Peyer's patch (tissue), 4 donors: ENCODE data around the gene WARS2.

Experiments used
- POLR2A ChIP-seq, 2 donors: fragments of 450-650 bp; IDR thresholded peaks; one replicate each; pipeline ENCODE4 v1.5.1; 2017; ENCODE audit warnings: antibody characterized with exemption in 2 of 2, mild to moderate bottlenecking in 2 of 2, moderate library complexity in 2 of 2
- TF ChIP-seq, protein P1 (sequence below), 6 experiments: fragments of 450-650 bp in 4 of 6; fragments of 200-600 bp in 2 of 6; sonication (generic) in 1 of 6; IDR thresholded peaks; one replicate each; pipeline ENCODE4 v1.5.1; 2017 to 2019; ENCODE audit warnings: antibody characterized with exemption in 6 of 6, mild to moderate bottlenecking in 3 of 6, moderate library complexity in 1 of 6

DNA sequence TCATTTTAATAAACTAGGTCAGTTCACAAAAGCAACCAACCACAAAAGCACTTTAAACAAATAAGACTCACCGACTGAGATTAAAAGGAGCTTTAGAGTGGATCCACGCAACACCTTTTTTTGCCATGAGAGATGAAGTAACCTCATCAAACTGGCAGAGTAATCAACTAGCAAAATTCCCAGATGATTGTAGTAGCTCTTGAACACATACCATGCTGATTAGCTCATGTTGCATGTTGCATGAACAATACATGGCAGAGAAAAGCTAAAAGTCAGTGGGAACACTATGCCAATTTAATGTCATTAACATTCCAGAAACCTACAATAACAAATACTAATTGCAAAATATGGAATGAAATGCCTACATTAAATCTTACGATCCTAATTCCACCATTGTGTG, 4.1 kb downstream of the WARS2 start:
- no peak for TF ChIP-seq POLR2A (IDR thresholded peaks at IDR 0.05)
- TF ChIP-seq, protein P1, sequence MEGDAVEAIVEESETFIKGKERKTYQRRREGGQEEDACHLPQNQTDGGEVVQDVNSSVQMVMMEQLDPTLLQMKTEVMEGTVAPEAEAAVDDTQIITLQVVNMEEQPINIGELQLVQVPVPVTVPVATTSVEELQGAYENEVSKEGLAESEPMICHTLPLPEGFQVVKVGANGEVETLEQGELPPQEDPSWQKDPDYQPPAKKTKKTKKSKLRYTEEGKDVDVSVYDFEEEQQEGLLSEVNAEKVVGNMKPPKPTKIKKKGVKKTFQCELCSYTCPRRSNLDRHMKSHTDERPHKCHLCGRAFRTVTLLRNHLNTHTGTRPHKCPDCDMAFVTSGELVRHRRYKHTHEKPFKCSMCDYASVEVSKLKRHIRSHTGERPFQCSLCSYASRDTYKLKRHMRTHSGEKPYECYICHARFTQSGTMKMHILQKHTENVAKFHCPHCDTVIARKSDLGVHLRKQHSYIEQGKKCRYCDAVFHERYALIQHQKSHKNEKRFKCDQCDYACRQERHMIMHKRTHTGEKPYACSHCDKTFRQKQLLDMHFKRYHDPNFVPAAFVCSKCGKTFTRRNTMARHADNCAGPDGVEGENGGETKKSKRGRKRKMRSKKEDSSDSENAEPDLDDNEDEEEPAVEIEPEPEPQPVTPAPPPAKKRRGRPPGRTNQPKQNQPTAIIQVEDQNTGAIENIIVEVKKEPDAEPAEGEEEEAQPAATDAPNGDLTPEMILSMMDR (IDR thresholded peaks at IDR 0.05), result no peak
